NCI-H2171 (cell line): ENCODE measurements around the gene ALDH1L1.

Source experiments
- DNase-seq: peaks from one replicate; lab custom pipeline; 2025; lab: John Stamatoyannopoulos, UW

The ALDH1L1 gene

DNA sequence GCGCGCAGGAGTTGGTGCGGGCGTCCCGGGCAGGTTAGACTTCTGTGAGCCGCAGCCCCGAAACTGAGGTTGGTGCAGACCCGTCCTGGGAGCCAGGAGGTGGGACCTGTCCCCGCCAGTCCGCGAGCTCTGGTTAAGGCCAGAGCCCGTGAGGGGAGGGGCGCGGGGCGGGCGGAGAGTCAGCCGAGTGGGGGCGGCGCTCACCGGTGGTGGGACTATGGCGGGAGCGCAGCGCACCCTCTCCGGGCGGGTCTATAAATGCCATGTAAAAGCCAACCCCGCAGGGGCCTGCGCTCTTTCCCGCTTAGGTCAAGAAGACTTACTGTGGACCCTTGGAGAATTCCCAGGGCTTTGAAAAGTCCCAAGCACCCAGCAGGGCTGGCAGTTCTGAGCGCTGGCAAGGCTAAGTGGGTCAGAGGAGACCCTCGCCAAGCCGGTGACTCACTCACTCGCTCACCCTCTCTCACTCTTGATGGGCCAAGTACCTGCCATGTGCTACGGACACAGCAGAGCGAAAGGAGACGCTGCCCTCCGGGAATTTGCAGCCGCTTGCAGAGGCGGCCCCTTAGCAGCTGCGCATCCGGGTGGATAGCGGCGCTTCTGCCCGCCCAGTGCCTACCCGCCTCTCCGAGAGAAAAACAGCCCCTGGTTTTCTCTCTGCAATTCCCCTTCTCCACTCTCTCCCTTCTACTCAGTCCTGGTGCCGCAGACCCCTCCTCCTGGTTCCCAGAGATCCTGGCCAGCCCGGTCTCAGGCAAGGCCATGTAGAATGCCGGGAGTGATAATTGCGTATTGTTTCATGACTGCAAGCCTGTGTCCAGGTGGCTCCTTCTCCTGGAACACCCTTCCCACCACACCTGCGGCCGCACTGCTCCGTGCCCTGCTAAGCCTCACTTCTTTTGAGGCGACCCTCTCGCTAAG, at the start of gene ALDH1L1:
ALDH1L1 (minus strand) TSS at position 110 of the 921 bp plus-strand sequence. CDS start 19,607 bp downstream, outside the sequence.
- DNase-seq, result peak; percentile 50

DNA sequence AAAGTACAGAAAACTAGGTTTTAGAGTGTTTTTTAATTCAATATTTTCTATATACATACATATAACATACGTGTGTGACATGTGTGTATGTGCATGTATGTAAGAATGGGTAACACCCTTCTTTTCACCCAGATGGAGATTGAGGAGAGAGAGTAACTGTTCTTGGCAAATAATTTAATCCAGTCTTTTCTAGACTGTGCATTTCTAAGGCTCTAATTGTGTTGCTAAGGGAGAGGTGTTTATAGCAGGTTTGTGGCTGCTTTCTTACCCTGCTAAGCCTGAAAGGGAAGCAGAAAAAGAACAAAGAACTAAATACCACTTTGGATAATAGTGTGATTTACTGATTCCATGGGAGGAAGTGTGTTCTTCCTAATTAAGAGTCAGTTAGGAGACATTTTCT, 46.0 kb upstream of the ALDH1L1 start:
- no peak for DNase-seq

DNA sequence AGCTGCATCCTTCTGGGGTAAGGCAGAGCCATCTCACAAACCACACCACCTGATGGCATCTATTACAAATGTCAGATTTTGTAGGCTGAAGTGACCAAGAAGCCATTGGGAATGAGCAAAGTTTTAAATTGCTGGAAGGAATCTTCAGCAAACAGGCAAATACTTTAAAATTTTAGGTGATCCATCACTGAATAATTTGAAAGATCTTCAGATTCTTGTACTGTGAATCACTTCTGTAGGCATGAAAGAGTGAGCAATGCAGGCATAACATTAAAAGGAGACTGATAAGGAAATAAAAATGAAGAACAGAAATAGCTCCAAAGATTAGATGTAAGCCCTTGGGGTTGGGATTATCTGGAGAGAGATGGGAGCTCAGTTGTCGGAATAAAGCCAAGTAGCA, 36.0 kb upstream of the ALDH1L1 start:
- no peak for DNase-seq

DNA sequence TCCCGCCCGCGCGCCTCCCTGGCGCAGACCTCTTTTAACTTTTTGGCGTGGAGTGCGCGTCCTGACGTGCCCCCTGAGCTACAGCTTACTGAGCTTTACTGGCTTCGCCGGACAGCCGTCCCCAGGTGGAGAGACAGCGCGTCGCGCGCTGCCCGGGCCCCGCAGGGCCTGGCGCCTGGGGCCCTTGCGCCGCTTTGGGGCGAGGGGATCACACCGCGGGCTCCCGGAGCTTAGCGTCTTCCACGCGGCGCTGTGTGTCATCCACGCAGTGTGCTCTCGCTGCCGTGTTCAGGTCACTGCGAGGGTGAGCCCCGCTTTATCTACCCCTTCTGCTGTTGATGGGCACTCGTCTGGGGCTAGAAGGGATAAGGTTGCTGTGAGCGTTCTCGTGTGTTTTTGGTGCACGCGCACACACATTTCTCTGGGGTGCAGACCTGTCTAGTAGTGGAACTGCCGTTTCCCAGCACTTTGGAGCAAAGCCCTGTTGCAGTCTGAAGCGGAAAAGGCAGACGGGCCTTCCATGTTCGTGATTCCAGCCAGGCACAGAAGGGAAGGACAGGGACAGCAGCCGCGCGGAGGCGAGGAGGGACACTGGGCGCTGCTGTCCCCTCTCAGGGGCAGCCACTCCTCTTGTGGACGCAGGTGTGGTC, 33.1 kb upstream of the ALDH1L1 start:
- no peak for DNase-seq

DNA sequence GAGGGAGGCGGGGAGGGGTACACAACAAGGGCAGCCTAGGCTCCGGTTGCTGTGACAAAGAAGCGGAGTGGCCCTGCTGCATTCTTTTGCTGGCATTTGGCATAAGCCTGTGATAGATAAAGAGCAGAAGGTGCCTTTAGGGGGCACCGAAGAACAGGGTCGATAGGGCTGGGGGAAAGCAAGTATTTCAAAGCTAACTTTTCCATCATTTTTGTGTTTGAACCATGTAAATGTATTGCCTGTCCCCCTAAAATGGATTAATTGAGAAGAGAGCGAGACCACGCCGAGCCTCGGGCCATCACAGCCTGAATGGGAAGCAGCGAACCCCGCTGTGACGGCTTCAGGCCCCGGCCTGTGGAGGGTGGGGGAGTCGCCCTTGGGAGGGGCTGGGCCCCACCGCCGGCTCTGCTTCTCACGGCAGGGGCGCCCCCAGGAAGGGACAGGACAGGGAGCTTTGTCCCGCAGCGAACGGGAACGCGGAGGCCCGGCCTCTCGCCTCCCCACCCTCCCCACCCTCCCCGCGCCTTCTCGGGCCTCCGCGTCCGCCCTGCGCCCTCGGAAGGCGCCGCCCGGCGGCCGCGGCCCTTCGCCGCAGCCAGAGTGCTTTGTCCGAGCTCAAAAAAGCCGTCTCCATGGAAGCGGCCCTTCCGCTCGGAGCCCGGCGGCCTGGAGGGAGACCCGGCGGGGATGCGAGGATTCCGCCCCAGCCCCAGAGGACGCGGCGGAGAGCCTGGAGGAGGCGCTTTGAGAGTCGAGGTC, 32.4 kb upstream of the ALDH1L1 start:
- no peak for DNase-seq

DNA sequence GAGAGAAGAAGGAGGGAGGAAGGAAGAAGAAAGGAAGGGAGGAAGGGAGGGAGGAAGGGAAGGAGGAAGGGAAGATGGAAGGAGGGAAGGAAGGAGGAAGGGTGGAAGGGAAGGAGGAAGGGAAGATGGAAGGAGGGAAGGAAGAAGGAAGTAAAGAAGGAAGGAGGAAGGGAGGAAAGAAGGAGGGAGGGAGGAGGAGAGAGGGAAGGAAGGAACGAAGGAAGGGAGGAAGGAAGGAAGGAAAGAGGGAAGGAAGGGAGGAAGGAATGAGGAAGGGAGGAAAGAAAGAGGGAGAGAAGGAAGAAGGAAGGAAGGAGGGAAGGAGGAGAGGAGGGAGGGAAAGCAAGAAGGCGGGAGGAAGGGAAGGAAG, 31.8 kb upstream of the ALDH1L1 start:
- no peak for DNase-seq

DNA sequence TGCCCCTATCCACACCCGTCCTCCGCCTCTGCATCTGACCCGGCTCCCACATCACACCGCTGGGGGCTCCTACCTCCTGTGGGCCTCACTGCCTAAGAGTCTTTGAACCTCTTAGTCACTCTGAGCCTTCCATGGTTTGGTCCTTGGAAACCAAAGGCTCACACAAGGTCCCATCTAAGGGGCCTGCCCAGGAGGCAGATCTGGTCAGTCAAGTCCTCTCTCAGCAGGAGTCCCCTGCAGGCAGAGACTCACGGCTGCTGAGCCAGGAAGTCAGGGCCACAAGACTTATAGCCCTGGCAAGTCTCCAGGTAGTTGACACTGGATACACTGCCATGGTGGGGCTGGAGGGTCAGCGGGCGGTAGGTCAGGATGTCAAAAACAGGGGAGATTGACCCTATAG, 31.2 kb upstream of the ALDH1L1 start:
- DNase-seq, result no peak

DNA sequence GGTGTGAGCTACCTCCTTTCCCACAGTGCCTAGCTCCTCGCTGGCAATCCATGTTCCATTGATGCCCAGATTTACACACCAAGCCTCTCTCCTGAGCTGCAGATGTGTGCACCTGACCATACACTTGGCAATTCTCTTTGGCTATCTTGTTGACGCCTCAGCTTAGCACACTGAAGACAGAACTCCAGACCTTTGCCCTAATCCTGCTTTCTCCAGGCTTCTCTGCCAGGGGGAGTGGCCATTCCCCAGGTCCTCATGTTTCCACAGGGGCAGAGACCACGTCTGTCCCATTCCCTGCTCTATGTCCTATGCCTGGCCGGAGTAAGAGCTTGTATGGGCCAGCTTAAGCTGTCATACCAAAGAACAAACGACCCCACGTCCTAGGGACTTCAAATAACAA, 30.2 kb upstream of the ALDH1L1 start:
- DNase-seq, result no peak

DNA sequence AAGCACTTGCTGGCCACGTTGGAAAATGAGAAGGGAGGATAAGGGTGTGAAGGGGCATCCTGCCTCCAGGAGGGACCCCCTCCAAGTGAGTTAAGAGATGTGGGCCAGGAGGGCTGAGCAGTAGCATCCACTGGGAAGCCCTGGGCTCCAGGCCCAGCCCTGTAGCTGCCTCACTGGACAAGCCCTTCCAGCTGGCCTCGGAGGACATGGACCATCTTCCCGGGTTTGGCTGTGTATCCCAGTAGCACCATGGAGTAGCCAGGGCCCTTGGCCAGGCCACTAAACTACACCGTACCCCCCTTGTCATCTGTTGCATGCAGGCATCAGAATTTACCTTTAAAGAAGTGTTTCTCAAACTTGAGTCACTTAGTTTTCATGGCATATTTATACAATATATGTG, 29.4 kb upstream of the ALDH1L1 start:
- DNase-seq, result no peak

DNA sequence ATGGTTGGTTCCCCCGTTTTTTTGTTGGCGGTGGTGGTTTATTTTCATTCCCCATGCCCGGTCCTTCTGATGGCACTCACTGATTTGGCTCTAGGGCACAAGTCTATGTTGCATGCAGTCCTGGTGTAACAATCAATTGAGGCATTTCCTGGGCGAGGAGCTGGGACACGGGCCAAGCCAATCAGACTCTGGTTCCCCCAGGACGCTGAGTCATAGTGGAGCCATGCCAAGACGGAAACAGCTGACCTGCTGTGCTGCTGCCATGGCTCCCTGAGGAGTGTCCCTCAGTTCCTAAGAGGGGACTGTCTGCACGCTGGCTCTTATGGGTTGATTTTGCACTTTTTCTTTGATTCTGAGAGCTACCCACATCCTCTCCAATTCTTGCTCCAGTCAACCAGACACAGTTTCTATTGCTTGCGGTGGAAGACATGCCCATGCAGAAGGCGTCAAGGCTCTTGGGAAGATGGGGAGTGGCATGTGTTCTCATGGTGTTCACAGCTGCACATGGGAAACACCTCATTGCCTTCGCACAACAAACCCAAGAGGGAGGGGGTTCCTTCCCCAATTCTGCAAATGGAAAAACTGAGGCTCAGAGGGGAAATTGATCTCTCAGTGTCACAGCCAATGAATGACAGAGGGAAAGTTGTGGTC, 28.3 kb upstream of the ALDH1L1 start:
- DNase-seq, result peak; percentile 63

DNA sequence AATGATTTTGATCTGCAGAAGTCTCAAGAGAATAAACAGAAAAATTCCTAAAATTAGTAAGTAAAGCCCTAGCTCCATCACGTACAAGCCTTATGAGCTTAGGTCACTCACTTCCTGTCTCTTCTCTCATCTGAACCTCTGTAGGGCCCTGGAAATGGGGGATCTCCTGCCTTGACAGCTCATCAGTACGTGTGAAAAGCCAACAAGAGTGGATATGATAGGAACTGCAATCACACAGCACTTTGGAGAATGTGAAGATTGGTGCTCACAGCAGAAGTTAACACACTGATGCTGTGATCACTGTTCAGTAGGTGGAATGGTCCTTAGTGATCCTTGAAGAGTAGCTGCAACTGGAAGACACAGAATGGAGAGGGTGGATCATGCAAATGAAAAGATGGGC, 27.8 kb upstream of the ALDH1L1 start:
- no peak for DNase-seq

DNA sequence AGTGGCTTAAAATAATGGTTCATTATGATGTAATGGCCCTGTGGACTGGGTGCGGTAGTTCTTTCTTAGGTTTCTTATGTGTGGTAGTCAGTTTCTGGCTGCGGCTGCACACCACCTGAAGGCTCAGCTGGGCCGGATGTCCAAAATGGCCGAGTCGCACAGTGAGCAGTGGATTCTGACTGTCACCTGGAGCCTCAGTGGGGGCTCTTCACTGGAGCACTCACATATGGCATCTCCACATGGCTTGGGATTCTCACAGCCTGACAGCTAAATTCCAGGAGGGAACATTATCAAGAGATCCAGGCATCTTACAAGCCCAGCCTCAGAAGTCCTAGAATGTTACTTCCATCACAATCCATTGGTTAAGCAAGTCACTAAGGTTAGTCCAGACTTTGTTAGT, 26.8 kb upstream of the ALDH1L1 start:
- DNase-seq, result no peak

DNA sequence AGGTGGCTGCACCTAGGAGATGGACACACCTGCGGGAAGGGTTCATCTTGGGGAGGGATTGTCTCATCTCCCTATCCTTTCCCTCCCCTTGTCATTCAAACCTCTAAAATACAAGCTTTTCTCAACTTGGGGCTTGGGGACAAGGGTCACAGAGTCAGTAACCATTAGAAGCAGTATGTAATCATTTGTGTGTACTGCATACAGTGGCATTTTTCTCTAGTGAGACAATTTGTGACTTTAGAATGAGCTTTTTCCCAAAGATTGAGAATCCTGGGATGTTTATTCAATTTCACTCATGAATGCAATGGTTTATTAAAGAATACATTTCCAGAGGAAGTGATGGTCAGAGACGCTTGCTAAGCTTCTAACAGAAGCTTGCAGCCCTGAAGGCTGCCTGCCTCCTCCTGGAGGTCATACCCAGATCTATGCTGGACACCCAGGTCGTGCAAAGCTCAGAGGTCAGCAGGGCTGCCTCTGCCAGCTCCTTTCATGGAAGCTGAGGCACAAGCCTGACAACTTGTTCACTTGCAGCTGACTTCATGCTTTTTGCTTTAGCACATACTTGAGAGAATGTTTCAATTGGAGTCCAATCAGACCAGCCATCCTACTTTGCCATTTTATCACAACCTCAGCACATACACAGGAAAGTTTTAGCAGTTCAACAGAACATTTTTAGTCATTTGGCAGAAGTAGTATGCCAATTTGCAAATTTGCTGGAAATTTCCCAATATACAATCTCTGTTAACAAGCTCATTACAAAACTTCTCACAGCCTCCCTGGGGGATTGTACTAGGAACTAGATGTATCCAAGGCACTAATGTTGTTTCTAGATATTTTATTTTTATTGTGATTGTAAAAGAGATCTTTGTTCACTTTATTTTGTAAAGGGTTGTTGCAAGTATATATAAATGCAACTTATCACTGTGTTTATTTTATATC, 25.6 kb upstream of the ALDH1L1 start:
- no peak for DNase-seq

DNA sequence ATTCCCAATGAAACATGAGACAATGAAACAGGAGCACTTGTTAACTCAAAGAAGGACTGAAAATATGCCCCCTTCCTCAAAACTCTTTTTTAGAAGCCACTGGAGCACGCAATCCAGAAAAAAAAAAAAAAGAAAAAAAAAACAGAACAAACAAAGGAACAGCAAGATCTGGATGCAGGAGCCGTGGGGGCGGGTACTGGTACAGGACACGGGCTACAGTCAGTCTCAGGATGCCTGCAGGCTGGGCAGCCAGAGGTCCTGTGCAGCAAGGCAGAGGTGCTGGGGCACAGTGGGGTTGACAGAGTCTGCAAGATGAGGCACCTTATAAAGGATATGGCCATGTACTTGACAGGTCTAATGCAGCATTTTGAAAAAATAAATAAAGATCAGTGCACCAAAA, 22.3 kb upstream of the ALDH1L1 start:
- DNase-seq, result no peak

DNA sequence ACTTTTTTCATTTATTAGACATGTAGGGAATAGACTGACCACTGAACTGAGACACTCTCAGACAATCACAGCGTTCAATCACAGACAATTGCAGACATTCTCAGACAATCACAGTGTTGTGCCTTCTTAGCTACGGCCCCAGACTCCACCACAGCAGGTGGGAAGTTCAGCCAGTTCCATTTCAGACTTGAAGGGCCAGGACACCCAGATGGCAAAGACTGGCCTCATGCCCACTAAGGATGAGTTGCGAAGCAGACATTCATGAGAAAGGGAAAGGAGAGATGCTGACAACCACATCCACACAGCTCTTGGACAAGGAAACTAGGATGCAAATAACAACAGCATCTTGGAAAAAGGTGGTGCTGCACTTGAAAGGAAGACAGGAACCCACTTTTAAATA, 21.9 kb upstream of the ALDH1L1 start:
- no peak for DNase-seq

DNA sequence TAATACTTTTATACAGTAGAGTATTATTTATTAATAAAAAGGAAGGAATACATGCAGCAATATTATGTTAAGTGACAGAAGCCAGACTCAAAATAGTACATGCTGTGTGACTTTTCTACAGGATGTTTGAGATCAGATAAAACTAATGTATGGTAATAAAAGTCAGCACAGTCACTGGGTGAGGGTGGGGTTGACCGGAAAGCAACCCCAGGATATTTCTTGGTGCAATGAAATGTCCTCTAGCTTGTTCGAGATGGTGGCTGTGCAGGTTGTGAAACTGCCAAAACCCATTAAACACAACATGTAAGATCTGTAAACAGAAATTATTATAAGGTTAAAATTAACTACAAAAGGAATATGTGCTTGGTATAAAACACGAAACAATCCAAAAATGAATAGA, 20.8 kb upstream of the ALDH1L1 start:
- no peak for DNase-seq

DNA sequence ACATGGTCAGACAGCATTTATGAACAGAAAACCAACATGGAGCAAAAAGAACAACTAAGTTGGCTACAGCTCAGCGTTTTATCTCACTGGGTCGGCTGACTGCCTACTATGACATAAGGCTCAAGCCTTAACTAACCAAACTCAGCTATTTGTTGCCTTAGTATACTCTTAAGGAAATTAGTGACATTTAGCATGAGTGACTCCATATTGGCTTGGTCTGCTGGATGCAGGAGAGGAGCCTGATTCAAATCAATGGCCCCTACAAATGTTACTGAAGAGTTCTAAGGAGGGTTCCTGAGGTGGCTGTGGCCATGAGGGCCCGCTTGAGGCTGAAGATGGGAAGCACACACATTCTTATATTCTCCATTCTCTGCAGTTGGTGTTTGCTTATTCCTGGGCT, 20.1 kb upstream of the ALDH1L1 start:
- no peak for DNase-seq

DNA sequence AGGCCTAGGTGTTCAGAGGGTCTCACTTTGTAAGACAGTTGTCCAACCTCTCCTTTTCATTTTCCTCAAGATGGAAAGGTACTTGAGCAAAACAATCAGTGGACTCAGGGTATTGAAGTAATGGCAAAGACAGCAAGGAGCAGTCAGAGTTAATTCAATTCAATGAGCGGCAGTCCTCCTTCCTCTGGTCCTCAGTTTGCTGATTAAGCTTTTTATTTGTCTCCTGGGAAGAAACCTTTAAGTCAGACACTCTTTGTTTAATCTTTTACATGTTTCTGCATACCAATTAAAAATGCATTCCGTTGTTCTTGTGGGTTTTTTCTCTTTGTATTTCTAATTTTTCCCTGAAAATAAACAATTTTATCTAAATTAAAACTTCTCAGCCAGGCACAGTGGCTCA, 18.9 kb upstream of the ALDH1L1 start:
- no peak for DNase-seq

DNA sequence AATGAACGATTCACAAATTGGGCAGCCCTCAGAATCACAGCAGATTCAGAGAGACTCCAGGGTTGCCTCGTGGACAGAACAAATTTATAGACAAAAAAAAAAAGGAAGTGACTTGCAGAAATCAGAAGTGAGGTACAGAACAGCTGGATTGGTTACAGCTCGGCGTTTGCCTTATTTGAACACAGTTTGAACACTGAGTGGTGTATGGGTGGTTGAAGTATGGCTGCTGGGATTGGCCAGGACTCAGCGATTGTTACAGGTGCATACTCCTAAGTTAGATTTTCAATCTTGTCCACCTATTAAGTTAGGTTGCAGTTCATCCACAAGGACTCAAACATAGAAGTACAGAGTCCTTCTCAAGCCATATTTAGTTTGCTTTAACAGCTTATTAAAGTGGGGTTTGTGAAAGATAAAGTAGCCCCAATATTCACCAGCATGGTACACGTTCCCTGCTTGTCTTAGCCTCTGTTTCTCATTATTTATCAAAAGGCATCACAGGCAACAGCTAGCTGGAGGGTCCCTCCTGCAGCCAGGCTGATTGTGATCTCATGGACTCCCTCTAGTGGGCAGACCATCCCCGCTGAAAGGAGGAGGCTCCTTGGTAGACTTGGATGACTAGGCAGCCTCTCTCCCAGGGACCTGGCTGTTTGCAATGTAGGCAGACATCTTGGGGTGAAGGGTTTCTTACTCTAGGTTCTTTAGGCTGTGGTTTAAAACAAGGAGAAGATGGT, 17.6 kb upstream of the ALDH1L1 start:
- peak; percentile 36 for DNase-seq

DNA sequence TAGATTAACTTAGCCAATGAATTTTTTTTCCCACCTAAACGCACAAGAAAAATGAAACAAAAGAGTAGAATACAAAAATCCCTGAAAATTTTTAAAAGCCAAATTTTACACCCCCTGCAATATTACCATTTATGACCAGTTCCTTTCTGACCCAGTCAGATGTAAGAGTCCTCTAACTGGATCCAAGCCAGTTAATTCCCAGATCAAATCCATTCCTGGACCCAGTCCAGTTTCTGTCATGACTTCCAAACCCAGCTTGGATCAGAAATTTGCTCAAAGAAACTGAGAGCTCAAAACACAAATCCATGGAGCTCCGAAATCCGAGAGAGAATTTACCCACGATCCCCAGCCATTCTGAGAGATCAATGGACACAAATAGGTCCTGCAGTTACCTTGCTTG, 17.0 kb upstream of the ALDH1L1 start:
- DNase-seq, result no peak
